Effector memory CD8-positive, alpha-beta T cell (primary cell): ENCODE measurements around the gene IGSF9.
A peak's percentile ranks its signal among the peaks of the same experiment; 100 is the strongest.

Source experiments
- ATAC-seq: fragments of 150-1000 bp; cut with Tn5 transposase; replicated peaks from 2 replicates; pipeline ENCODE4 v1.10.0; 2021; ENCODE audit warnings: mild to moderate bottlenecking, moderate library complexity
- DNase-seq, 3 experiments: peaks; one replicate each; pipeline ENCODE4 v3.0.0; 2021
- H3K27ac Mint-ChIP-seq, 2 donors: one replicate each; pipeline ENCODE4 v1.8.0; 2022; ENCODE audit warnings: mild to moderate bottlenecking in 2 of 2, mixed read lengths in 2 of 2, moderate library complexity in 2 of 2
- H3K27me3 Mint-ChIP-seq, 2 donors: one replicate each; pipeline ENCODE4 v1.8.0; 2022; ENCODE audit warnings: mixed read lengths in 2 of 2
- H3K36me3 Mint-ChIP-seq: one replicate; pipeline ENCODE4 v1.8.0; 2022; ENCODE audit warnings: mild to moderate bottlenecking, moderate library complexity, mixed read lengths; ENCODE audit not compliant: insufficient read depth
- H3K4me1 Mint-ChIP-seq, 2 donors: one replicate each; pipeline ENCODE4 v1.8.0; 2022; ENCODE audit warnings: low read depth in 2 of 2, mixed read lengths in 2 of 2
- H3K4me3 Mint-ChIP-seq, 2 donors: one replicate each; pipeline ENCODE4 v1.8.0; 2022; ENCODE audit warnings: mild to moderate bottlenecking in 2 of 2, mixed read lengths in 2 of 2, moderate library complexity in 2 of 2
- H3K9me3 Mint-ChIP-seq, 2 donors: one replicate each; pipeline ENCODE4 v1.8.0; 2022; ENCODE audit warnings: mixed read lengths in 2 of 2

Gene IGSF9

DNA sequence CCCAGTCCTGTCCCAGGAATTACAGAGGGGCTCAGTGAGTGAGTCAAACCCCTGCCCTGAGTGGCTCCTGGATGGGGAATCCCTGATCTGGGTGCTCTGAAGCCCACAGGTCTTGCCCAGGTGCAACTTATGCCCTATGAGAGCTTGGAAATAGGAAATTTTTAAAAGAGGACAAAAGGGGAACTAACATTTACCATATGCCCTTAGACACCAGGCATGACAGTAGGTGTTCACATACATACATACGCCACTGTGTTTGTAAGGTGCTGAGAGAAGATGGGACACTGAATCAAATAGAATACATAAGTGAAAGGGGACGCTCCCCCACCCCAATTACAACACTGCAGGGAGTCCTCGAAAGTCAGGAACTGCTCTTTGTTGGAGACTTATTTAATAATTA, 46.9 kb downstream of the IGSF9 start:
- ATAC-seq (no peak), DNase-seq (no peak)
- peaks cover 7% of the 10 kb centered on the region for H3K36me3 Mint-ChIP-seq
- peaks cover 0 to 10% of the 10 kb centered on the region in 2 donors for H3K4me1 Mint-ChIP-seq
- no peaks in the 10 kb centered on the region for H3K9me3 Mint-ChIP-seq
- H3K4me3 Mint-ChIP-seq = no peak overlapping the region
- H3K27ac Mint-ChIP-seq = no peak overlapping the region
- peaks cover 0 to 19% of the 10 kb centered on the region in 2 donors for H3K27me3 Mint-ChIP-seq

DNA sequence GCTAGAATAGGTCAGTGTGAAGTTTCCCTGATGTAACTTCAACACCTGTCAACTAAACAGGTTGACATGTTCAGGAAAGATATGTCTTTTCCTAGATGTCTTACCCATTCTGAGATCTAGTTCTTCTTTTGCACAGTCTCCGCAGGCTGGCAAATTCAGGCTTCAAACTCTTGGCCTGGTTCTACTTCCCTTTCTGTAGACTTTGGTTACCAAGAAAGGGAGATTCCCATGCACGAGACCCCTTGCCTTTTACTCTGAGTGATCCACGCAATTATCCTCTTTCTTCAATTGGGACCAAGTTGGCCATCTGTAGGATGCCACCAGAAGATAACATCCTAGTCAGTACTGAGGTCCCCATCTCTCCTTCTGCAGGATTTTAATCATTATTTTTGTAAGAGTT, 47.5 kb downstream of the IGSF9 start:
- peaks cover 0 to 19% of the 10 kb centered on the region in 2 donors for H3K27me3 Mint-ChIP-seq
- peaks cover 0 to 10% of the 10 kb centered on the region in 2 donors for H3K4me1 Mint-ChIP-seq
- ATAC-seq = no peak

DNA sequence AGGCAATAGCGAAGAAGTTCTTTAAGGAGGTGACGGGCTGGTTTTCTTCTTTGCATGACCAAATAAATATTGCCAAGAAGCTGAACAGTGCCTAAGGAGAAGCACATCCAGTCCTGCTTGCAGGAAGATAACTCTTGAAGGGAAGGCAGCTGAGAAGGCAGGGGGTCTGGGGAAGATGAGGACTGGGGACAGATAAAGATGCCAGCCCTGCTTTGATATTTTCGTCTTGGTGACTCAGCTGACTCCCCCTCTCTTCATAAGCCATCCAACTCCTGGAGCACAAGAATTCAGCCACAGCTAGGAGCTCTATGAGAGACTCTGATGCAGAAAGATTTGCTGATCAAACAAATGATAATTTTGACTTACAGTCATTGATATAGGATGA, 48.9 kb downstream of the IGSF9 start:
- H3K27ac Mint-ChIP-seq = no peak overlapping the region
- DNase-seq (no peak), ATAC-seq (no peak)
- peaks cover 0 to 19% of the 10 kb centered on the region in 2 donors for H3K27me3 Mint-ChIP-seq
- H3K4me3 Mint-ChIP-seq = no peak overlapping the region
- peaks cover 3 to 13% of the 10 kb centered on the region in 2 donors for H3K4me1 Mint-ChIP-seq
- no peaks in the 10 kb centered on the region for H3K9me3 Mint-ChIP-seq
- peaks cover 8% of the 10 kb centered on the region for H3K36me3 Mint-ChIP-seq

More for the DNA sequence above, 47.5 kb downstream of the IGSF9 start:
- no peaks in the 10 kb centered on the region for H3K9me3 Mint-ChIP-seq
- no peak for DNase-seq
- H3K27ac Mint-ChIP-seq = no peak overlapping the region
- no peak overlapping the region for H3K4me3 Mint-ChIP-seq
- H3K36me3 Mint-ChIP-seq = peaks cover 7% of the 10 kb centered on the region

DNA sequence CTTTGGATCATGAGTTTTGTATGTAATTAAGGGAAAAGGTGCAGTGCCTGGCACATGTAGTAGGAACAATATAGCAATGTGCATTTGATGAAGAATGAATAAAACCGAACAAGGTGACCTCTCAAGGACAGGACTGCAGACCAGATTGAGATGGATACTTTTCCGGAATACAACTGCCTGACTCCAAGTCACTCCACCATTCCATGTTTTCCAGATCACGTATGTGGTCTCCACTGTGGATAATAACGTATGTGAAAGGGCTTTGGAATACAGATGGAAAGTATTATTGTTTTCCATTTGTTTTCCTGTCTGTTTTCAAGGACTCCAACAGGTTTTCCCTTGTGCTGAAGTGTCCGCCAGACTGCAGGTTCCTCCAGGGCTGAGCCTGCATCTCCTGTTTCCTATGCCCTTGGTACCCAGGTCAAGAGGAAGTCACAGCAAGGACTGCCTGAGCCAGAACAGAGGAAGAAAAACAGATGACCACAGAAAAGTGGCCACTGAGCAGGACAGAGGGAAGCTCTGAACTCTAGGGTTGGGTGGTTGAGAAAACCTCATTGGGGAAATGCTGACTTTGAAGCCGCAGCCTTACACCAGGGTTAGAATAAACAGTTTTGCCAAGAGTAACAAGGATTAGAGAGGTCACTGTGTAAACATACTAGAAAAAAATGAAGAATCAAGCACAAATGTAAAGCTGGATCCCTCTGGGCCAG, 49.4 kb downstream of the IGSF9 start:
- no peak overlapping the region for H3K4me3 Mint-ChIP-seq

DNA sequence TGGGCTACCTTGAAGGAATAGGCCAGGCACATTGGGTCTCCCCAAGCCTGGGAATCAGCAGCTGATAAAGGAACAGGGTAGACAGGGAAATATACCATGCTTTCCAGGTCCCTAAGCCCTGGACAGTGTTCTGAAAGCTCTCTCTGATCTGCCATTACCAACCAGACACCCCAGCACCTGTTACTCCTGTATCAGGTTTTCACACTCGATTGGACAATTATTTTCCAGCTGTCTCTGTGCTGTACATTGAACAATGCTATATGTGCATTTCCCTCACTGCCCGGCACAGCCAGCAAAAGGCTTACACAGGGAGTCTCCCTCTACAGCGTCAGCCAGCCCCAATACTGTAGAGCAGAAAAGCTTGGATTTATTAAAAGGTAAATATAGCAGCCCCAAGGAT, 50.1 kb downstream of the IGSF9 start:
- ATAC-seq (no peak), DNase-seq (no peak)
- Mint-ChIP-seq H3K27ac (no peak overlapping the region), H3K4me1 (peaks cover 9 to 16% of the 10 kb centered on the region in 2 donors), H3K27me3 (peaks cover 0 to 13% of the 10 kb centered on the region in 2 donors), H3K9me3 (no peaks in the 10 kb centered on the region), H3K36me3 (peaks cover 8% of the 10 kb centered on the region), H3K4me3 (no peak overlapping the region)

More for the DNA sequence above, 49.4 kb downstream of the IGSF9 start:
- DNase-seq = no peak
- Mint-ChIP-seq H3K27ac (no peak overlapping the region), H3K9me3 (no peaks in the 10 kb centered on the region), H3K4me1 (peaks cover 7 to 17% of the 10 kb centered on the region in 2 donors), H3K36me3 (peaks cover 9% of the 10 kb centered on the region), H3K27me3 (peaks cover 0 to 19% of the 10 kb centered on the region in 2 donors)
- no peak for ATAC-seq

DNA sequence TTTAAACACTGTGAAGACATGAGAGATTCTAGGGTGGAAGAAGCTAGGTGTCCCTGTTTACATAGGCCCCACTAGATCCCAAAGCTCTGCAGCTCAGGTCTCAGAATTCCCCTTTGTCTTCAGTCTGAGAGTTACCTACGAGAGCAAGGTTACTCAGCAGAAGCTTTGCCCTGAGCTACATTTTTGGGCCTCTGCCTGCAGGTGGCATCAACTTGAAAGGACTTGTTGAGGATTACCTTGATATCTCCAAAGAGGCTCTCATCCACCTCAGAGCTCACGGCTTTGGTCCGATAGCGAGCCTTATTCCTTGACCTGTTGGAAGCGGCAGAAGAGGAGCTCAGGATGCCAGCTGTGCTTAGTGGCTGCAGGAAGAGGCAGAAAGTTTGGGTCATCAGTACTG, 52.5 kb downstream of the IGSF9 start:
- Mint-ChIP-seq H3K36me3 (peaks cover 8% of the 10 kb centered on the region), H3K4me1 (peaks cover 25 to 26% of the 10 kb centered on the region in 2 donors), H3K4me3 (no peak overlapping the region), H3K9me3 (no peaks in the 10 kb centered on the region), H3K27me3 (peaks cover 0 to 10% of the 10 kb centered on the region in 2 donors), H3K27ac (no peak overlapping the region)
- DNase-seq = no peak
- ATAC-seq = no peak

DNA sequence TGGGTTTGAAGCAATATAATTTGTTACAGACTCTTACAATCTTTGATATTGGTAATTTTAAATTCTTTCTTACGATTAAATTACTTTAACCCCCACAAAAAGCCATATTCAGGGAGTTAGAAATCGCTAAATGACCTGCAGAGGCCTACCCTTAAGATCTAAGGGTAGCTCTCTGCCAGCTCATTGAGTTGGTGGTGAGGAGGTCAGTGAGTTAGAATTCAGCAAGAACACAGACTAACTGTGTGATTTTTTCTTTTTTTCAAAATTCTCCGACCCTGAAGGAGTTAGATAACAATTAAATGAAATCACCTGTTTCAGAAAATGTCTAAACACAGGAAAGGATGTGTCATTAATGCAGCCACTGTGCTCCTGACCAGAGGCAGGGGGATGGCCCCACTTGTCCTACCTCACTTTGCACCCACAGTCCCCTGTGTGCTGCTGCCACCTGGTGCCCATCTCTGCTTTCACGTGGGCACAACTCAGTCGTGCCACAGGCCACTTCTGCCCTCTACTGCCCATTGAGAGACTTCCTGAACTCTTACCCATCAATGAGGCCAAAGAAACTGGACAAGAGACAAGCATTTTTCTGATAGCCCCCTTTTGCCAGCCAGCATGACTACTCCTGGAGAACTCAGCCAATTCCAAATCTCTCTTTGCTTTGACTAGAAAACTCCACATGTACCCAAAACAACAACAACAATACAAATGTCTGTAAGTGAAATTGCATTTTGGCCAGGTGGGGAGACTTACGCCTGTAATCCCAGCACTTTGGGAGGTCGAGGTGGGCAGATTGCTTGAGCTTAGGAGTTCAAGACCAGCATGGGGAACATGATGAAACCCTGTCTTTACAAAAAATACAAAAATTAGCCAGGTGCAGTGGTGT, 53.9 kb downstream of the IGSF9 start:
- H3K4me1 Mint-ChIP-seq = peaks cover 25 to 26% of the 10 kb centered on the region in 2 donors
- H3K27me3 Mint-ChIP-seq = peaks cover 0 to 9% of the 10 kb centered on the region in 2 donors
- H3K9me3 Mint-ChIP-seq = no peaks in the 10 kb centered on the region
- H3K36me3 Mint-ChIP-seq = peaks cover 8% of the 10 kb centered on the region
- peak; percentile 74 to 82 (median 77) for DNase-seq
- peak overlapping the region in 1 of 2 donors; percentile 20 for H3K27ac Mint-ChIP-seq
- ATAC-seq = peak; percentile 99
- H3K4me3 Mint-ChIP-seq = peak overlapping the region; percentile 9 to 25

DNA sequence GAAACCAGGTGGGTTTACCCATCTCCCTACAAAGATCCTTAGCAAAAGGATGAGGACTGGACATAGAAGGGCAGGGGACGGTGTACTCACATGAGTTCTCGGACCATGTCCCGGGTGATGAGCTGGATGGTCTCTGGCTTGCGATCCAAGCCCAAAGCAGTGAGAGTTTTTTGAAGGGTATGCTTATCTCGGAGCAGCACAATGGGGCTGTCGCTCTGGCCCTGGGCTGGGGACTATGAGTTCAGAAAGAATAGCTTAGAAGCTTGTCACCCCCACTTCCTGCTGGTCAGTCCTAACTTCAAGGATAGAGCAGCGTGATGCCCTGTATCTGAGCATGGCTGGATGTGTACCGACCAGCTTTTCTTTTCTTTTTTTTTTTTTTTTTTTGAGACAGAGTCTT, 55.0 kb downstream of the IGSF9 start:
- no peak for ATAC-seq
- H3K4me3 Mint-ChIP-seq = peak overlapping the region in 1 of 2 donors; percentile 48
- no peaks in the 10 kb centered on the region for H3K9me3 Mint-ChIP-seq
- peaks cover 8% of the 10 kb centered on the region for H3K36me3 Mint-ChIP-seq
- no peak overlapping the region for H3K27ac Mint-ChIP-seq
- no peaks in the 10 kb centered on the region for H3K27me3 Mint-ChIP-seq
- H3K4me1 Mint-ChIP-seq = peaks cover 21 to 26% of the 10 kb centered on the region in 2 donors
- no peak for DNase-seq

DNA sequence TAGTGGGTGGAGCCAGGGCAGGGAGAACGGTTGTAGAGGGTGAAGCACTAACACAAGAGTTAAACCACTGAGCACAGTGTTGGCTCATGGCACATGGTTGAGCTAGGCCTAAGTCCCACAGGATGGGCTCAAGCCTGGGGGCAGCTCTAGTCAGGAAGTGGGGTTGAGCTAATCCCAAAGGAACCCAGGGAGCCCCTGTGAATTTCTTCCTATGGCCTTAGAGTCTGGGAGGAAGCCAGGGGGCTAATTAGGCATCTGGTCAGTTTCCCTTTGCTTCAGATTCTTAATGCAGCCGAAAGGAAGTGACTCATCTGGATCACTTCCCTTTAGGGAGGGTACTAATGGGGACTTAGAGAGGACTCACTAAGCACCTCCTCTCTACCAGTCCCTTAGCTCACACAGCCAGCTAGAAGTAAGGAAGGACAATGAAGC, 55.6 kb downstream of the IGSF9 start:
- DNase-seq = no peak
- Mint-ChIP-seq H3K36me3 (peaks cover 5% of the 10 kb centered on the region), H3K4me1 (peaks cover 21 to 26% of the 10 kb centered on the region in 2 donors), H3K9me3 (no peaks in the 10 kb centered on the region), H3K4me3 (peak overlapping the region; percentile 0 to 48), H3K27ac (no peak overlapping the region), H3K27me3 (no peaks in the 10 kb centered on the region)
- ATAC-seq = peak; percentile 30

DNA sequence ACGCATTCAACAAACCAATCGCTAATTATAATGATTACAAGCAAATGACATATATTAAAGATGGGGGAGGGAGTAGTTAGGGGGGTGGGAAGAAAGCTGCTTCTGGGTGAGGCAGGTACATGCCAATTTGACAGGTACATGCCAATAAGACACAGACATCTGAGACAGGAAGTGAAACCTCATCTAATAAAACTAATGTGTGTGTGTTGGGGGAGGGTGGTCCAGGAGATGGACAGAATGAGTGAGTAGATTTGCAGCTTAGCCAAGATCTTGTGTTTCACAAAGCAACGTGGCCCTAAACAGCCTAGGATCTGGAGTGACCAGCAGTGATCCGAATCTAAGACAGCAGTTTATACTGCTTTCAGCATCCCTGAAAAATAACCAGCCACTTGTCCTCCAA, 56.2 kb downstream of the IGSF9 start:
- H3K27me3 Mint-ChIP-seq = no peaks in the 10 kb centered on the region

DNA sequence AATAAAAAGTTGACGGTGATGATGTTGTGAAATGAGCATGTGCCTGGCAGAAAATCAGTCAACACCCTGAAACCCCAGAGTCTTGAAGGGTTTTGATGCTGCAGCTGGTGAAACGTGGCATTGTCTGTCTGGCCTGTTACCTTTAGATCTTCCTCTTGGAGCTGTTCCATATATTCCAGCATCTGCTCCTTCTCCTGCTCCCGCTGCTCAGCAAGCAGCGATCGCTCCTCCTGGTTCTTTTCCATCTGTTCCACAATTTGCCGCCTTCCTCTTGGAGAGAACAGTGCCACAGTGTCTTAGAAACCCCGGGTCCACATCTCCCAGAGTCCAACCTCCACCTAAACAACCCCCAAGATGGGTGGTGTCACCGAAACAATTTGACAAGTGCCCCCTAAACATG, 61.1 kb downstream of the IGSF9 start:
- DNase-seq (no peak), ATAC-seq (no peak)
- Mint-ChIP-seq H3K27me3 (no peaks in the 10 kb centered on the region), H3K9me3 (no peaks in the 10 kb centered on the region), H3K4me1 (peaks cover 6 to 7% of the 10 kb centered on the region in 2 donors), H3K36me3 (no peaks in the 10 kb centered on the region), H3K4me3 (no peak overlapping the region), H3K27ac (no peak overlapping the region)

More for the DNA sequence above, 56.2 kb downstream of the IGSF9 start:
- H3K9me3 Mint-ChIP-seq = no peaks in the 10 kb centered on the region
- ATAC-seq (no peak), DNase-seq (no peak)
- peaks cover 21 to 26% of the 10 kb centered on the region in 2 donors for H3K4me1 Mint-ChIP-seq
- peak overlapping the region in 1 of 2 donors; percentile 64 for H3K27ac Mint-ChIP-seq
- peak overlapping the region in 1 of 2 donors; percentile 48 for H3K4me3 Mint-ChIP-seq
- peaks cover 5% of the 10 kb centered on the region for H3K36me3 Mint-ChIP-seq

DNA sequence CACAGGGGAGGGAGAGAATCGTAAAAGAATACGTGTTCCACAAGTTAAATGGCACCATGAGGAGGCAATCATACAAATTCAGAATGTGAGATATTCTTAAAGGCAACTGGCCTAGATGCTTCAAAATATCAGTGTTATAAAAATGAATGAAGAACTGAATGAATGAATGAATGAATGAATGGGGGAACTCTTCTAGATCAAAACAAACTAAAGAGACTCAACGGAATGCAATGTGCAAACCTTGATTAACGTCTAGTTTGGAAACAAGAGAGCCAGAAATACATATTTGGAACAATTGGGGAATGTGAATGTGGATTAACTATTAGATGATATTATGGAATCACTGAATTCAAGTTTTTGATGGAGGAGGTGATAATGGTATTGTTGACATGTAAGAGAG, 62.3 kb downstream of the IGSF9 start:
- Mint-ChIP-seq H3K27me3 (no peaks in the 10 kb centered on the region), H3K4me1 (peaks cover 0 to under 1% of the 10 kb centered on the region in 2 donors)

DNA sequence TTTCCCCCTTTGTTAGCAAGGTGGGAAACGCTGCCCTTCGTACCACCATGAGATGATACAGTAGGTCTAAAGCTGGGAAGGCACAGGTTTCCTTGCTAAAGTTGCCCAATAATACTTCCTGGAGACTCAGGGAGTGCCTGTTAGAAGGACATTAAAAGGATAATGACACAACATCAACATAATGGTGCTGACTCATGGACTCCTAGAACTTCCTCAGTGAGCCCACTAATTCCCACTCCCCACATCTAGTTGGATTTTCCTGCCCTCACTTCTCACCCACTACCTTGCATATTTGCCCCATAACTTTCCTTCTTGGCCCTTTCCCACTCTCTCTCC, 62.9 kb downstream of the IGSF9 start:
- ATAC-seq (no peak), DNase-seq (no peak)
- Mint-ChIP-seq H3K4me1 (no peaks in the 10 kb centered on the region), H3K9me3 (no peaks in the 10 kb centered on the region), H3K27me3 (no peaks in the 10 kb centered on the region), H3K4me3 (no peak overlapping the region), H3K27ac (no peak overlapping the region), H3K36me3 (no peaks in the 10 kb centered on the region)

More for the DNA sequence above, 62.3 kb downstream of the IGSF9 start:
- Mint-ChIP-seq H3K36me3 (no peaks in the 10 kb centered on the region), H3K4me3 (no peak overlapping the region), H3K9me3 (no peaks in the 10 kb centered on the region), H3K27ac (no peak overlapping the region)
- ATAC-seq (no peak), DNase-seq (no peak)
